GM21723 (cell line): Measurements from ENCODE around the gene ELK4.
A peak's percentile ranks its signal among the peaks of the same experiment; 100 is the strongest.

Experiments
- ATAC-seq: cut with Tn5 transposase; IDR thresholded peaks from one replicate; pipeline ENCODE4 v1.9.1; 2021; ENCODE audit warnings: mild to moderate bottlenecking, moderate library complexity; ENCODE audit not compliant: unreplicated experiment

The ELK4 gene

GRCh38 chr1:205630651-205631009 is 1.2 kb downstream of the ELK4 start:
- no peak for ATAC-seq

- ATAC-seq, result no peak
These were observed 1.6 kb downstream of the ELK4 start for GRCh38 chr1:205630241-205630640.

GRCh38 chr1:205629751-205630150 is 2.1 kb downstream of the ELK4 start:
- ATAC-seq, result no peak

GRCh38 chr1:205627956-205628355 is 3.9 kb downstream of the ELK4 start:
- ATAC-seq, result no peak

GRCh38 chr1:205626216-205626615 is 5.6 kb downstream of the ELK4 start:
- ATAC-seq, result no peak

GRCh38 chr1:205623646-205624045 is 8.2 kb downstream of the ELK4 start:
- no peak for ATAC-seq

- ATAC-seq, result no peak
These were observed 11.5 kb downstream of the ELK4 start for GRCh38 chr1:205620269-205620668.

- ATAC-seq, result no peak
These were observed 12.4 kb downstream of the ELK4 start for GRCh38 chr1:205619376-205619775.

GRCh38 chr1:205616563-205617293 is 15.1 kb downstream of the ELK4 start:
- ATAC-seq, result peak; percentile 81

- no peak for ATAC-seq
These were observed 16.0 kb downstream of the ELK4 start for GRCh38 chr1:205615789-205616188.

GRCh38 chr1:205613854-205614412 is 17.9 kb downstream of the ELK4 start:
- ATAC-seq, result no peak

GRCh38 chr1:205612556-205612955 is 19.3 kb downstream of the ELK4 start:
- no peak for ATAC-seq

- ATAC-seq, result no peak
These were observed 19.7 kb downstream of the ELK4 start for GRCh38 chr1:205612104-205612503.

GRCh38 chr1:205610901-205611466 is 20.8 kb downstream of the ELK4 start:
- ATAC-seq, result no peak

- no peak for ATAC-seq
These were observed 21.8 kb downstream of the ELK4 start for GRCh38 chr1:205610036-205610435.

GRCh38 chr1:205604825-205605505 is 26.8 kb downstream of the ELK4 start:
- no peak for ATAC-seq

- no peak for ATAC-seq
These were observed 27.8 kb downstream of the ELK4 start for GRCh38 chr1:205604059-205604458.

- no peak for ATAC-seq
These were observed 30.6 kb downstream of the ELK4 start for GRCh38 chr1:205601205-205601604.

- peak; percentile 78 for ATAC-seq
These were observed 31.7 kb downstream of the ELK4 start for GRCh38 chr1:205600085-205600484.

GRCh38 chr1:205599669-205600042 is 32.2 kb downstream of the ELK4 start:
- no peak for ATAC-seq

- ATAC-seq, result no peak
These were observed 32.8 kb downstream of the ELK4 start for GRCh38 chr1:205598841-205599668.
